Fibroblast of pulmonary artery (primary cell): ENCODE results near the gene PTPRN2.
"Not testable (repeated sequence)": the region's sequence is repeated elsewhere in the genome, so short reads cannot be mapped to it uniquely, and the experiment has no call there.

Source experiments
- DNase-seq: peaks from one replicate; pipeline ENCODE4 v3.0.0-alpha.2; 2010; ENCODE audit warnings: low read depth
- H3K4me3 ChIP-seq: replicated peaks from 2 replicates; pipeline ENCODE4 v1.5.1; 2011; ENCODE audit warnings: low read depth, mild to moderate bottlenecking, control low read depth, low read length, moderate library complexity
- TF ChIP-seq, protein P1 (sequence below): IDR thresholded peaks from 2 replicates; pipeline ENCODE4 v1.5.1; 2011; ENCODE audit warnings: mild to moderate bottlenecking, control low read depth, low read length, inconsistent platforms; ENCODE audit errors: missing control alignments

The PTPRN2 gene

DNA sequence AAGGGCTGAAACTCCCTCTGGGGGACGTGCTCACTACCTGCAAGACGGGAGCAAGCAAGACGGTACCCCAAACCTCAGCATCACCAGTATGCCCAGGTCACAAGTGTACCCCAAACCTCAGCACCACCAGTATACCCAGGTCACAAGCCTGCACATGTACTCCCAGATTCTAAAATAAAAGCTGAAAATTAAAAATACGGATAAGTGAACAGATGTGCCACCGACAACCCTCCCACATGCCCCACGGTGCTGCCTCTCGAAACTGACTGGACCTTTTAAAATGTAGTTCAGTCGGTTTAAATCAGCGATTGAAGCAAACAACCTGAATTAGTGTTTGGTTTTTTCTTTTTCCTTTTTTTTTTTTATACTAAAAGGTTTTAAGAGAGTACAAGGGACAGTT lies 684.3 kb downstream of the PTPRN2 start:
- DNase-seq: no peak
- no peak overlapping the region for H3K4me3 ChIP-seq
- TF ChIP-seq, protein P1, sequence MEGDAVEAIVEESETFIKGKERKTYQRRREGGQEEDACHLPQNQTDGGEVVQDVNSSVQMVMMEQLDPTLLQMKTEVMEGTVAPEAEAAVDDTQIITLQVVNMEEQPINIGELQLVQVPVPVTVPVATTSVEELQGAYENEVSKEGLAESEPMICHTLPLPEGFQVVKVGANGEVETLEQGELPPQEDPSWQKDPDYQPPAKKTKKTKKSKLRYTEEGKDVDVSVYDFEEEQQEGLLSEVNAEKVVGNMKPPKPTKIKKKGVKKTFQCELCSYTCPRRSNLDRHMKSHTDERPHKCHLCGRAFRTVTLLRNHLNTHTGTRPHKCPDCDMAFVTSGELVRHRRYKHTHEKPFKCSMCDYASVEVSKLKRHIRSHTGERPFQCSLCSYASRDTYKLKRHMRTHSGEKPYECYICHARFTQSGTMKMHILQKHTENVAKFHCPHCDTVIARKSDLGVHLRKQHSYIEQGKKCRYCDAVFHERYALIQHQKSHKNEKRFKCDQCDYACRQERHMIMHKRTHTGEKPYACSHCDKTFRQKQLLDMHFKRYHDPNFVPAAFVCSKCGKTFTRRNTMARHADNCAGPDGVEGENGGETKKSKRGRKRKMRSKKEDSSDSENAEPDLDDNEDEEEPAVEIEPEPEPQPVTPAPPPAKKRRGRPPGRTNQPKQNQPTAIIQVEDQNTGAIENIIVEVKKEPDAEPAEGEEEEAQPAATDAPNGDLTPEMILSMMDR: no peak

GRCh38 chr7:157901816-157902610 lies 685.6 kb downstream of the PTPRN2 start:
- not testable (repeated sequence) for DNase-seq, H3K4me3 ChIP-seq

DNA sequence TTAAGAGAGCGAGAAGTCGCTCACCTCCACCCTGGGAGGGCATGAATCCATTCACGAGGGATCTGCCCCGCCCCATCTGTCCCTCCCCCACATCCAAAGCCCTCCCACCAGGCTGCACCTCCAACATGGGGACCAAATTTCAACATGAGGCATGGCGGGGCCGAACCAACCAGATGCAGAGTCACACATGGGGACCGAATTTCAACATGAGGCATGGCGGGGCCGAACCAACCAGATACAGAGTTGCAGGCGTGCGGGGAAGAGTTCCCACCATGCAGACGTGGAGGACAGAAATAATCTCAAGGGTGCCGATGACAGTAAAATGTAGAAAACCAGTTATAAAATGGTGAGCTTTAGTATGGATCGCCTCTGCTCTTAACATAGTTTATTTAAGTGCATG lies 686.5 kb downstream of the PTPRN2 start:
- no peak for DNase-seq
- TF ChIP-seq, protein P1: no peak
- H3K4me3 ChIP-seq: no peak overlapping the region

- TF ChIP-seq, protein P1: no peak
- DNase-seq: no peak
- H3K4me3 ChIP-seq: no peak overlapping the region
Observed at GRCh38 chr7:157900556-157900955, 687.1 kb downstream of the PTPRN2 start.

DNA sequence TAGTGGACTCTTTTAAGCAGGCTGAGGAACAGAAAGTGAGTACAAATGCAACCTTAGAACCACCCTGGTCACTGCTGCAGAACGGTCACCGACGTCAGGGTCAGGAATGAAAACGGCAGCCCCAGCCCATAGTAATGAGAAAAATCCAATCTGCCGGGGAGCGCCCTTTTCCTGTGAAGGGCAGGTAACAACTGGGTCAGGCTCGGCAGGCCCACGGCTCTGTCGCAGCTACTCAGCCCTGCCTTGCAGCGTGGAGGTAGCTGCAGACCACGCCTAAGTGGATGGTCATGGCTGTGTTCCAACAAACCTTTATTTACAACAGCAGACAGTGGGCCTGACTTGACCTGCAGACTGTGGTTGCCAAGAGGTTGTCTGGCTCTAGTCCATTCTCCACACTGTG lies 687.6 kb downstream of the PTPRN2 start:
- TF ChIP-seq, protein P1: no peak
- H3K4me3 ChIP-seq: no peak overlapping the region
- DNase-seq: no peak

GRCh38 chr7:157898802-157899505 lies 688.7 kb downstream of the PTPRN2 start:
- TF ChIP-seq, protein P1: no peak
- no peak for DNase-seq
- H3K4me3 ChIP-seq: no peak overlapping the region

DNA sequence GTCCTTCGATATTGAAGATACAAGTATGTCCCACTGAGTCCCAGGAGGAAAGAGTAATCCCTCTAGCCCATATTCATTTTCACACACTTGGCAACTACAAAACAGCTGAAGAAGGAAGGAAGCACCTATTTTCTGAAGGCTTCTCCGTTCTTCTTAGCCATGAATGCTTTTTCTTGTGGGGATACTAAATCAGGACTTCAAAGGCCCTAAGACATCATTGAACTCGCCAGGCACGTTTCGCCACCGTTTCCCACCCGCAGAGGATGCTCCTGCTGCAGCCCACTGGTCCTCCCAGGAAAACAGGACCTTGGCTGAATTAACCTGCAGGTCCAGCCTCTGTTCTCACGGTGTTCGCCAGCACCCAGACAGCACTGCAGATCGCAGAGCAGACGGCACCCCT lies 689.4 kb downstream of the PTPRN2 start:
- H3K4me3 ChIP-seq: no peak overlapping the region
- DNase-seq: no peak
- TF ChIP-seq, protein P1: no peak
